SK-N-SH (cell line): Measurements from ENCODE around the gene COL5A2. TPM values are rescaled to one million over a fixed set of nuclear protein-coding genes. Genes with fewer than 3 reads are reported as not detected.

ENCODE experiments used
- CTCF ChIA-PET: fragments of 300-600, 350-600 bp; formaldehyde crosslinking; extraction: SDS; loops from one replicate; lab custom pipeline; 2021; lab: Yijun Ruan, JAX
- POLR2A ChIA-PET: fragments of 350-600 bp; sonication (Branson Sonifier 250); formaldehyde crosslinking; extraction: SDS; loops from one replicate; lab custom pipeline; 2020; ENCODE audit warnings: antibody characterized with exemption, inconsistent platforms; lab: Yijun Ruan, JAX
- DNase-seq: peaks from one replicate; pipeline ENCODE4 v3.0.0; 2012
- H2AFZ ChIP-seq: fragments of 200-600 bp; sonication (generic); 2 replicates; pipeline ENCODE4 v1.8.1; 2016; ENCODE audit warnings: antibody characterized with exemption, mild to moderate bottlenecking, low read depth
- H3F3A ChIP-seq: fragments of 200-600 bp; sonication (generic); replicated peaks from 2 replicates; pipeline ENCODE3; 2016; ENCODE audit warnings: antibody characterized with exemption, mild to moderate bottlenecking; ENCODE audit not compliant: insufficient read depth
- H3K27ac ChIP-seq, 2 experiments: fragments of 200-500 bp in 1 of 2; fragments of 200-600 bp in 1 of 2; sonication (Bioruptor generic) in 1 of 2; sonication (generic), shearing (Covaris generic) in 1 of 2; 2 replicates each; pipeline versions ENCODE4 v1.5.1 to v1.6.1; 2014 to 2016; ENCODE audit warnings: low read depth in 2 of 2, inconsistent platforms in 1 of 2, low read length in 1 of 2, mild to moderate bottlenecking in 1 of 2, mixed read lengths in 1 of 2
- H3K27me3 ChIP-seq: fragments of 200-600 bp; sonication (generic), shearing (Covaris generic); 2 replicates; pipeline ENCODE4 v1.6.1; 2016; ENCODE audit warnings: mixed run types; ENCODE audit not compliant: insufficient read depth
- H3K36me3 ChIP-seq, 2 experiments: fragments of 200-500 bp in 1 of 2; fragments of 200-600 bp in 1 of 2; sonication (Bioruptor generic) in 1 of 2; sonication (generic) in 1 of 2; replicated peaks in 1 of 2; 2 replicates each; pipeline versions ENCODE3 to v1.5.1; 2014 to 2016; ENCODE audit warnings: low read length in 1 of 2, mild to moderate bottlenecking in 1 of 2; ENCODE audit not compliant: insufficient read depth in 2 of 2, control insufficient read depth in 1 of 2
- H3K4me1 ChIP-seq, 2 experiments: fragments of 200-500 bp in 1 of 2; fragments of 200-600 bp in 1 of 2; sonication (Bioruptor generic) in 1 of 2; sonication (generic), shearing (Covaris generic) in 1 of 2; 2 replicates each; pipeline versions ENCODE4 v1.5.1 to v1.6.1; 2014 to 2016; ENCODE audit warnings: low read depth in 1 of 2, low read length in 1 of 2, mixed run types in 1 of 2; ENCODE audit not compliant: insufficient read depth in 2 of 2, control insufficient read depth in 1 of 2
- H3K4me2 ChIP-seq: fragments of 200-600 bp; sonication (generic), shearing (Covaris generic); 2 replicates; pipeline ENCODE4 v1.6.1; 2017; ENCODE audit warnings: mixed run types
- H3K4me3 ChIP-seq, 2 experiments: fragments of 200-500 bp in 1 of 2; fragments of 200-600 bp in 1 of 2; sonication (Bioruptor generic) in 1 of 2; sonication (generic), shearing (Covaris generic) in 1 of 2; 2 replicates each; pipeline versions ENCODE4 v1.5.1 to v1.8.1; 2014 to 2016; ENCODE audit warnings: low read depth in 2 of 2, inconsistent platforms in 1 of 2, low read length in 1 of 2, mild to moderate bottlenecking in 1 of 2, mixed read lengths in 1 of 2, moderate library complexity in 1 of 2
- H3K79me2 ChIP-seq: fragments of 200-600 bp; sonication (generic); 2 replicates; pipeline ENCODE4 v1.8.1; 2017; ENCODE audit warnings: mild to moderate bottlenecking; ENCODE audit not compliant: insufficient read depth
- H3K9ac ChIP-seq: fragments of 200-600 bp; sonication (generic); 2 replicates; pipeline ENCODE4 v1.6.1; 2017; ENCODE audit warnings: mixed run types
- H3K9me2 ChIP-seq: fragments of 200-600 bp; sonication (generic); 2 replicates; pipeline ENCODE4 v1.6.1; 2017; ENCODE audit warnings: mixed run types
- H3K9me3 ChIP-seq: fragments of 200-600 bp; sonication (generic); 2 replicates; pipeline ENCODE4 v1.6.1; 2017; ENCODE audit warnings: mixed run types, mild to moderate bottlenecking, moderate library complexity
- H4K20me1 ChIP-seq: fragments of 200-600 bp; sonication (generic); 2 replicates; pipeline ENCODE4 v1.6.1; 2017; ENCODE audit warnings: mild to moderate bottlenecking, mixed run types; ENCODE audit not compliant: insufficient read depth
- ELF1 ChIP-seq: IDR thresholded peaks from 2 replicates; pipeline ENCODE4 v1.4.0; 2012
- JUND ChIP-seq: IDR thresholded peaks from 2 replicates; pipeline ENCODE4 v1.4.0; 2012
- MEF2A ChIP-seq: IDR thresholded peaks from 2 replicates; pipeline ENCODE4 v1.4.0; 2012; ENCODE audit warnings: low read depth, borderline replicate concordance
- NRF1 ChIP-seq: IDR thresholded peaks from 2 replicates; pipeline ENCODE4 v1.6.1; 2012; ENCODE audit warnings: low read depth, mild to moderate bottlenecking, low read length
- POLR2AphosphoS5 ChIP-seq: IDR thresholded peaks from 2 replicates; pipeline ENCODE4 v1.6.1; 2012; ENCODE audit warnings: low read depth, low read length
- RAD21 ChIP-seq: IDR thresholded peaks from 2 replicates; pipeline ENCODE4 v1.6.1; 2012; ENCODE audit warnings: mild to moderate bottlenecking, low read length
- SIN3A ChIP-seq: IDR thresholded peaks from 2 replicates; pipeline ENCODE4 v1.6.1; 2012; ENCODE audit warnings: low read depth, mild to moderate bottlenecking, low read length, moderate library complexity, borderline replicate concordance
- TAF1 ChIP-seq: IDR thresholded peaks from 2 replicates; pipeline ENCODE4 v1.6.1; 2012; ENCODE audit warnings: low read depth, mild to moderate bottlenecking, low read length, moderate library complexity, borderline replicate concordance
- TCF12 ChIP-seq: IDR thresholded peaks from 2 replicates; pipeline ENCODE4 v1.4.0; 2012
- TEAD4 ChIP-seq: IDR thresholded peaks from 2 replicates; pipeline ENCODE4 v1.4.0; 2012; ENCODE audit warnings: mild to moderate bottlenecking, borderline replicate concordance; ENCODE audit not compliant: insufficient read depth
- YY1 ChIP-seq: IDR thresholded peaks from 2 replicates; pipeline ENCODE4 v1.4.0; 2012; ENCODE audit warnings: low read depth, mild to moderate bottlenecking
- WGBS: methylation state at CpG from one replicate; pipeline ENCODE4 v1.1.6; 2017; ENCODE audit warnings: low lambda C conversion rate; 5-methylcytosine and 5-hydroxymethylcytosine counted together
- polyA plus RNA-seq, 3 experiments: library from polyadenylated mRNA; depleted of rRNA; stranded (reverse); fragments of >200 nt; gene quantifications; 2 replicates each; pipeline ENCODE4 v1.2.3, GENCODE V29; 2012
- TF ChIP-seq, protein P1 (sequence below): IDR thresholded peaks from 2 replicates; pipeline ENCODE4 v1.4.0; 2012; ENCODE audit warnings: low read depth, borderline replicate concordance
- TF ChIP-seq, protein P2 (sequence below): IDR thresholded peaks from 2 replicates; pipeline ENCODE4 v1.6.1; 2012; ENCODE audit warnings: mild to moderate bottlenecking, low read depth, low read length, moderate library complexity
- TF ChIP-seq, protein P3 (sequence below): IDR thresholded peaks from 2 replicates; pipeline ENCODE4 v1.4.0; 2012; ENCODE audit warnings: low read depth
- TF ChIP-seq, protein P4 (sequence below): fragments of 200-600 bp; sonication (generic); IDR thresholded peaks from 2 replicates; pipeline ENCODE4 v1.6.1; 2017; ENCODE audit warnings: antibody characterized with exemption, mild to moderate bottlenecking, moderate library complexity

COL5A2 gene
- polyA plus RNA-seq, 1 of the 3 experiments (the other 2 are of a cell fraction): 20.4 TPM

DNA sequence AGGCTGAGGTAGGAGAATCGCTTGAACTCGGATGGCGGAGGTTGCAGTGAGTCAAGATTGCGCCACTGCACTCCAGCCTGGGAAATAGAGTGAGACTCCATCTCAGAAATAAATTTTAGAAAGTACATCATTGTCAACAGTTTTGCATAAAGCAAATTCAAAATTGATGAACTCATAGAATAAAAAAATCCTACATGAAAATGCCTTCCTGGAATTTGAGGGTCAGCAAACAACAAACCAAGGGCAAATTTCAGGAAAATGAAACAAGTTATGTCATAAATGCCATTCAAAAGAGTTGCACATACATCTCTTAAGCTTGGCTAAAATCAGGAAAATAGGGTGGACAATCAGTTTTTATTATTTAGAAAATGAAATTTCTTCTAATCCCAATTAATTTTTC lies 45.1 kb downstream of the COL5A2 start:
- TF ChIP-seq TAF1: no peak
- TF ChIP-seq MEF2A: no peak
- no peak for TF ChIP-seq TEAD4
- no peak for TF ChIP-seq ELF1
- no peak for TF ChIP-seq TCF12
- TF ChIP-seq POLR2AphosphoS5: no peak
- TF ChIP-seq, protein P1, sequence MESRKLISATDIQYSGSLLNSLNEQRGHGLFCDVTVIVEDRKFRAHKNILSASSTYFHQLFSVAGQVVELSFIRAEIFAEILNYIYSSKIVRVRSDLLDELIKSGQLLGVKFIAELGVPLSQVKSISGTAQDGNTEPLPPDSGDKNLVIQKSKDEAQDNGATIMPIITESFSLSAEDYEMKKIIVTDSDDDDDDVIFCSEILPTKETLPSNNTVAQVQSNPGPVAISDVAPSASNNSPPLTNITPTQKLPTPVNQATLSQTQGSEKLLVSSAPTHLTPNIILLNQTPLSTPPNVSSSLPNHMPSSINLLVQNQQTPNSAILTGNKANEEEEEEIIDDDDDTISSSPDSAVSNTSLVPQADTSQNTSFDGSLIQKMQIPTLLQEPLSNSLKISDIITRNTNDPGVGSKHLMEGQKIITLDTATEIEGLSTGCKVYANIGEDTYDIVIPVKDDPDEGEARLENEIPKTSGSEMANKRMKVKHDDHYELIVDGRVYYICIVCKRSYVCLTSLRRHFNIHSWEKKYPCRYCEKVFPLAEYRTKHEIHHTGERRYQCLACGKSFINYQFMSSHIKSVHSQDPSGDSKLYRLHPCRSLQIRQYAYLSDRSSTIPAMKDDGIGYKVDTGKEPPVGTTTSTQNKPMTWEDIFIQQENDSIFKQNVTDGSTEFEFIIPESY: no peak
- no peak for TF ChIP-seq SIN3A
- TF ChIP-seq, protein P2, sequence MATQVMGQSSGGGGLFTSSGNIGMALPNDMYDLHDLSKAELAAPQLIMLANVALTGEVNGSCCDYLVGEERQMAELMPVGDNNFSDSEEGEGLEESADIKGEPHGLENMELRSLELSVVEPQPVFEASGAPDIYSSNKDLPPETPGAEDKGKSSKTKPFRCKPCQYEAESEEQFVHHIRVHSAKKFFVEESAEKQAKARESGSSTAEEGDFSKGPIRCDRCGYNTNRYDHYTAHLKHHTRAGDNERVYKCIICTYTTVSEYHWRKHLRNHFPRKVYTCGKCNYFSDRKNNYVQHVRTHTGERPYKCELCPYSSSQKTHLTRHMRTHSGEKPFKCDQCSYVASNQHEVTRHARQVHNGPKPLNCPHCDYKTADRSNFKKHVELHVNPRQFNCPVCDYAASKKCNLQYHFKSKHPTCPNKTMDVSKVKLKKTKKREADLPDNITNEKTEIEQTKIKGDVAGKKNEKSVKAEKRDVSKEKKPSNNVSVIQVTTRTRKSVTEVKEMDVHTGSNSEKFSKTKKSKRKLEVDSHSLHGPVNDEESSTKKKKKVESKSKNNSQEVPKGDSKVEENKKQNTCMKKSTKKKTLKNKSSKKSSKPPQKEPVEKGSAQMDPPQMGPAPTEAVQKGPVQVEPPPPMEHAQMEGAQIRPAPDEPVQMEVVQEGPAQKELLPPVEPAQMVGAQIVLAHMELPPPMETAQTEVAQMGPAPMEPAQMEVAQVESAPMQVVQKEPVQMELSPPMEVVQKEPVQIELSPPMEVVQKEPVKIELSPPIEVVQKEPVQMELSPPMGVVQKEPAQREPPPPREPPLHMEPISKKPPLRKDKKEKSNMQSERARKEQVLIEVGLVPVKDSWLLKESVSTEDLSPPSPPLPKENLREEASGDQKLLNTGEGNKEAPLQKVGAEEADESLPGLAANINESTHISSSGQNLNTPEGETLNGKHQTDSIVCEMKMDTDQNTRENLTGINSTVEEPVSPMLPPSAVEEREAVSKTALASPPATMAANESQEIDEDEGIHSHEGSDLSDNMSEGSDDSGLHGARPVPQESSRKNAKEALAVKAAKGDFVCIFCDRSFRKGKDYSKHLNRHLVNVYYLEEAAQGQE: no peak
- TF ChIP-seq YY1: no peak
- TF ChIP-seq NRF1: no peak
- no peak for TF ChIP-seq JUND
- TF ChIP-seq, protein P3, sequence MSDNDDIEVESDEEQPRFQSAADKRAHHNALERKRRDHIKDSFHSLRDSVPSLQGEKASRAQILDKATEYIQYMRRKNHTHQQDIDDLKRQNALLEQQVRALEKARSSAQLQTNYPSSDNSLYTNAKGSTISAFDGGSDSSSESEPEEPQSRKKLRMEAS: no peak
- TF ChIP-seq RAD21: no peak
- TF ChIP-seq, protein P4, sequence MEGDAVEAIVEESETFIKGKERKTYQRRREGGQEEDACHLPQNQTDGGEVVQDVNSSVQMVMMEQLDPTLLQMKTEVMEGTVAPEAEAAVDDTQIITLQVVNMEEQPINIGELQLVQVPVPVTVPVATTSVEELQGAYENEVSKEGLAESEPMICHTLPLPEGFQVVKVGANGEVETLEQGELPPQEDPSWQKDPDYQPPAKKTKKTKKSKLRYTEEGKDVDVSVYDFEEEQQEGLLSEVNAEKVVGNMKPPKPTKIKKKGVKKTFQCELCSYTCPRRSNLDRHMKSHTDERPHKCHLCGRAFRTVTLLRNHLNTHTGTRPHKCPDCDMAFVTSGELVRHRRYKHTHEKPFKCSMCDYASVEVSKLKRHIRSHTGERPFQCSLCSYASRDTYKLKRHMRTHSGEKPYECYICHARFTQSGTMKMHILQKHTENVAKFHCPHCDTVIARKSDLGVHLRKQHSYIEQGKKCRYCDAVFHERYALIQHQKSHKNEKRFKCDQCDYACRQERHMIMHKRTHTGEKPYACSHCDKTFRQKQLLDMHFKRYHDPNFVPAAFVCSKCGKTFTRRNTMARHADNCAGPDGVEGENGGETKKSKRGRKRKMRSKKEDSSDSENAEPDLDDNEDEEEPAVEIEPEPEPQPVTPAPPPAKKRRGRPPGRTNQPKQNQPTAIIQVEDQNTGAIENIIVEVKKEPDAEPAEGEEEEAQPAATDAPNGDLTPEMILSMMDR: no peak
- 54% methylated on average over 4 of the region's 4 CpGs for WGBS

More for the DNA sequence above, 45.1 kb downstream of the COL5A2 start:
- no peaks in the 10 kb centered on the region for H3K27me3 ChIP-seq
- H3K9me3 ChIP-seq: no peaks in the 10 kb centered on the region
- CTCF ChIA-PET: interaction anchor here (1.7 to 1.9 kb wide), 2 partner anchors 8 to 40 kb away, joined by 4 to 6 read pairs; no protein-coding TSS in a partner anchor
- H2AFZ ChIP-seq: no peak overlapping the region
- POLR2A ChIA-PET: no interaction called here
- H3K4me1 ChIP-seq: peaks cover 0 to 7% of the 10 kb centered on the region in 2 experiments; a peak in 2 of 4 replicates
- H3K36me3 ChIP-seq: peaks cover 0 to 9% of the 10 kb centered on the region in 2 experiments
- no peak overlapping the region for H3K9ac ChIP-seq
- H3K4me3 ChIP-seq: no peak overlapping the region
- no peak for DNase-seq
- H3K79me2 ChIP-seq: no peaks in the 10 kb centered on the region
- H3K4me2 ChIP-seq: no peak overlapping the region
- H3K27ac ChIP-seq: no peak overlapping the region
- H3K9me2 ChIP-seq: no peaks in the 10 kb centered on the region
- peaks cover 31% of the 10 kb centered on the region for H3F3A ChIP-seq
- H4K20me1 ChIP-seq: no peaks in the 10 kb centered on the region
